Stimulated activated naive CD8-positive, alpha-beta T cell treated with anti-CD3 and anti-CD28 coated beads, Interleukin-15, Interleukin-2, amounts not matched to agents 100 U/mL and 50 U/mL, for 24 hours (primary cell): ENCODE results near the gene FBXL13.
"Not testable (repeated sequence)": the region's sequence is repeated elsewhere in the genome, so short reads cannot be mapped to it uniquely, and the experiment has no call there.

Experiments used
- ATAC-seq: fragments of 150-1000 bp; cut with Tn5 transposase; one replicate; pipeline ENCODE4 v1.10.0; 2021
- DNase-seq: peaks from one replicate; pipeline ENCODE4 v3.0.0; 2021

Gene FBXL13

DNA sequence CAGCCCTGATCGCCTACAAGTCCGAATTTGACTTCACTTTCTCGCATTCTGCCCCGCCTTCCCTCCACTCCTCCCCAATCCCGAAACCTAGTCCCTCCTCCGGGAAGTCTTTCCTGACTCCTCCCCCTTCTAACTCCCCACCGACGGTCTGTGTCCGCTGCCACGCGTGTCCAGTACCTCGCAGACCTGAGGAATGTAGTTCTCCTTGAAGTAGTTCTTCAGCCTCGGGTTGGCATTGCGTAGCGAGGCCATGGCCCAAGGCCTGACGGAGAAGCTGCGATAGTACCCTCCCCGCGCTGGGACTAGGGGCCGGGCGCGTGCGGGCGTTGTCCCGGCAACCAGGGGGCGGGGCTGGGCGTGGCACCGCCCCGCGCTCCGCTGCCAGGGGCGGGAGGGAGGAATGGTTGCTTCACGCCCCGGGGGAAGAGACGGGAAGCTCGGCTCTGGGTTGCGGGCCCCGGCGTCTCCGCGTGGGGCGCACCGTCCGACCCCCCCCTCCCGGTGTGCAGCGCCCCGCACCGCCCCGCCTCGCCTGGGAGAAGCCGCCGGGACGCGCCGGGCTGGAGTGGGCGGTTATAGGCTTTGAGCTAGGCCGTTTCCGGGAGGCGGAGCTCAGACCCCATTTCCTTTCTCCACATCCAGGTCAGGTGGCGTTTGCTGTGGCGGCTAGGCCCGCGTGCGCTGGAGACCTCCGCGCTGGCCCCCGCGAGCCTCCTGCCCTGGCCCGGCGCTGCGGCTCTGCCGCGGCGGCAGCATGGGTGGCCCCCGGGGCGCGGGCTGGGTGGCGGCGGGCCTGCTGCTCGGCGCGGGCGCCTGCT lies at the start of gene FBXL13, which contains the start of gene ARMC10:
TSS of gene FBXL13 (minus strand) at position 278 of the 818 bp plus-strand sequence.
TSS of gene ARMC10 (plus strand) at position 622 of the 818 bp plus-strand sequence. CDS start at position 755, 133 bp downstream.
- DNase-seq (peak; percentile 90), ATAC-seq (peak; percentile 86)

GRCh38 chr7:103123529-103123928 lies 48.9 kb upstream of the FBXL13 start:
- DNase-seq (no peak), ATAC-seq (no peak)

DNA sequence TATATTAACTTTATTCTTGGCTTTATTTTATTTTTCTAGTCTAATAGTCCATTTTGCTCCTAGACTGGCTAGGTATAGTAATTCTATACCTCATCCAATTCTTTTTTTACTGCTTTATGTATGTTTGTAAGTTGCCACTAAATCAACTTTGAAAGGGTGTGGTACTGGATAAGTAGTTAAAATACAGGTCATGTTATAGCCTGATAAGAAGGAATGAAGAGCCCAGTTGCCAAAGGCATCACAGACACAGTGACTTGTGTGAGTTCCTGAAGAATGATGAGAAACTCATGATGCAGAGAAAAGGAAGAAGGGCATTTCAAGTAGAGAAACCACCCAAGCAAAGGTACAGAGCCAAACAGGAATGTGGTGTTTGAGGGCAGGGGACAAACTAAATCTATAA lies 47.0 kb upstream of the FBXL13 start:
- ATAC-seq, result no peak
- DNase-seq, result no peak

DNA sequence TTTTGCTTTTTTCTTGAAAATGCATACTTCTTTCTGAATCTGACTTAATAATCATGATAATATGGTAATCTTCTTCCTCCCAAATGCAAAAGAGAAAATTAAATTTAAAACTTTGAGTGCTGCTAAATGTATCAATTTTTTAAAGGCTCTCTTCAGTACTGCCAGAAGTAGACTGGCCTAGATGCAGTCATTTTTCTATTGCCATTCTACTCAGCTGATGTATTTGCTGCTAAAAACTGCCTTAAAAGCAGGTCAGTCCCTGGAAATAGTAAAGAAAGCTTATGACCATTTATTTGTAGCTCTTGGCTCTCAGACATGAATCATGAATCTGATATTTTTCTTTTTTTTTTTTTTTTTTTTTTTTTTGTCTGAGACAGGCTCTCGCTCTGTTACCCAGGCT lies 45.8 kb upstream of the FBXL13 start:
- ATAC-seq, result no peak
- no peak for DNase-seq

GRCh38 chr7:103119791-103120291 lies 45.2 kb upstream of the FBXL13 start:
- ATAC-seq (no peak), DNase-seq (no peak)

GRCh38 chr7:103117465-103117864 lies 42.9 kb upstream of the FBXL13 start:
- DNase-seq (no peak), ATAC-seq (no peak)

GRCh38 chr7:103116991-103117390 lies 42.4 kb upstream of the FBXL13 start:
- no peak for DNase-seq
- no peak for ATAC-seq

- DNase-seq (no peak), ATAC-seq (no peak)
Measured at GRCh38 chr7:103116511-103116910, 41.9 kb upstream of the FBXL13 start.

- ATAC-seq (no peak), DNase-seq (no peak)
Measured at GRCh38 chr7:103115771-103116170, 41.2 kb upstream of the FBXL13 start.

- DNase-seq (no peak), ATAC-seq (no peak)
Measured at GRCh38 chr7:103114576-103115008, 40.0 kb upstream of the FBXL13 start.

DNA sequence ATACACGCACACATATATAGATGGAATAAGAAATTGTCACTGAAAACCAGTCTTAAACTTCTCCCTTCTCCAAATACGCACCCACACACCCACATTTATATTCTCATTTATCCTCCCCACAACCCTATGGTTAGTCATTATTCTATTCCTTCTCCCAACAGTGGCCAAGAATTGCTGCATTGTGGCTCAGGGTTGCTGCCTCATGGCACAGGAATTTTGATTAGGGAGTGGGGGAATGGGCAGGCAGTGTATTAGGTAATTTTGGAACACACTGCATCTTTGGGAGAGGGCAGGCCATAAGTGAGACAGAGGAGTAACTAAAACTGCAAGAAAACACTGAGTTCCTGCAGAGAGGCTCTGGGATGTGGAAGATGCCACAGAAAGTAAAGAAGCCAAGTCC lies 38.6 kb upstream of the FBXL13 start:
- ATAC-seq (no peak), DNase-seq (no peak)

DNA sequence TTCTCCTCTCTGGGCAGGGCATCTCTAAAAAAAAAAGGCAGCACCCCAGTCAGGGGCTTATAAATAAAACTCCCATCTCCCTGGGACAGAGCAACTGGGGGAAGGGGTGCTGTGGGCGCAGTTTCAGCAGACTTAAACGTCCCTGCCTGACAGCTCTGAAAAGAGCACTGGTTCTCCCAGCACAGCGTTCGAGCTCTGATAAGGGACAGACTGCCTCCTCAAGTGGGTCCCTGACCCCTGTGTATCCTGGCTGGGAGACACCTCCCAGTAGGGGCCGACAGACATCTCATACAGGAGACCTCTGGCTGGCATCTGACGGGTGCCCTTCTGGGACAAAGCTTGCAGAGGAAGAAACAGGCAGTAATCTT lies 32.1 kb upstream of the FBXL13 start:
- ATAC-seq, DNase-seq: not testable (repeated sequence)

- no peak for DNase-seq
- ATAC-seq, result no peak
Measured at GRCh38 chr7:103106005-103106702, 31.6 kb upstream of the FBXL13 start.

DNA sequence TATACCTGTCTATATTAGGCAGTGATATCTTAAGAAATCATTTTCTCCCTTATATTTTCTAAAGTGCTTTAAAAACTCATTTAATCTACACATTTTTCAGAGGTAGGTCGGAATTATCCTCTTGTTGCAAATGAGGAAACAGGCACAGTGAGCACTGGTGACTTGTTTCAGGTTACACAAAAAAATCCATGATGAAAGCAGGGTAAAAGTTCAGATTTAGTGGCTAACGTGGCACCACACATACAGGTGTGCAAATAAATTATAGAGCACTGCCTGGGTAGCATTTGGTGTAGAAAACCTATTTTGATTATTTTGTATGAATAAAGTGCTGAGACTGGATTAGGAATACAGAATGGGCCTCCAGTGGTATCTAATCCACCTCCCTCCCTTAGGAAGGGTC lies 26.9 kb upstream of the FBXL13 start:
- ATAC-seq (no peak), DNase-seq (no peak)

DNA sequence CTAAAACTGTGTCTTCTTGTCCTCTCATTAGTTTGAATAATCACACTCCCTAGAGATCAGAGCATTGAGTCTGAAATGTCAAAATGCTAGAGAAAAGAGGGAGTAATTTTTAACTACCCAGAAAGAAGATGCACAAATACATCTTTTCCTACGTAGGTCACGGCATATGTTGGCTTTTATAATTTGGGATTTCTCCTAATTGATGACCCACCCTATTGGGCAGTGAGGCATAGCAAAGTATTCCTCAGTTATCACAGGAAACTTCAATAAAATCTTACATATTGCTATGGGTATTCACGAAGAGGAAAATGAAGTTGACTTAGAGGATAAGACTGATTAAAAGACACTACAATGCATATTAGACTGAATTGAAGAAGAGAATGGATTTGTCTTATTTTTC lies 25.8 kb upstream of the FBXL13 start:
- DNase-seq (no peak), ATAC-seq (no peak)

DNA sequence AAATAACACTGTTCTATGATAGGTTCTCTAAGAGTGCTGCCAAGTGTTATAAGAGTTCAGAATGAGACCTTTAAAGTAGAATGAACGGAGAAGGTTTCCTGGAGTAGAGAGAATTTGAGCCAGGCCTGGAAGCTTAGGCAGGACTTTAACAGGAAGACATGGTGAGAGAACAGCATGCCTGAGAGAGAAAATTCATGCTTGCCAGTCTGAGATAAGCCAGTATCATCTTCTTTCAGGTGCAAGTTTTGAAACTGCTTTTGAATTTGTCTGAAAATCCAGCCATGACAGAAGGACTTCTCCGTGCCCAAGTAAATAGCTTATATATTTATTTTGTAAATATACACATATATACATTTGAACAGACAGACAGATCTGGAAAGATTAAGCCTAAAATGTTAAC lies 22.4 kb upstream of the FBXL13 start:
- DNase-seq, result no peak
- no peak for ATAC-seq

DNA sequence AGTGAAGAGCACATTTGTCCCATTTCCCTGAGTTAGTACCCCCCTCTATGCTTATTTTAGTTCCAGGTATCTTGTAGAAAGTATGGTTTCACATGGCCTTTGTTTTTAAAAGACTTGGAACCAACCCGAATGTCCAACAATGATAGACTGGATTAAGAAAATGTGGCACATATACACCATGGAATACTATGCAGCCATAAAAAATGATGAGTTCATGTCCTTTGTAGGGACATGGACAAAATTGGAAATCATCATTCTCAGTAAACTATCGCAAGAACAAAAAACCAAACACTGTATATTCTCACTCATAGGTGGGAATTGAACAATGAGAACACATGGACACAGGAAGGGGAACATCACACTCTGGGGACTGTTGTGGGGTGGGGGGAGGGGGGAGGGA lies 21.0 kb upstream of the FBXL13 start:
- ATAC-seq, DNase-seq: not testable (repeated sequence)

GRCh38 chr7:103094102-103094501 lies 19.5 kb upstream of the FBXL13 start:
- no peak for ATAC-seq
- no peak for DNase-seq

GRCh38 chr7:103093429-103093828 lies 18.8 kb upstream of the FBXL13 start:
- DNase-seq (no peak), ATAC-seq (no peak)

DNA sequence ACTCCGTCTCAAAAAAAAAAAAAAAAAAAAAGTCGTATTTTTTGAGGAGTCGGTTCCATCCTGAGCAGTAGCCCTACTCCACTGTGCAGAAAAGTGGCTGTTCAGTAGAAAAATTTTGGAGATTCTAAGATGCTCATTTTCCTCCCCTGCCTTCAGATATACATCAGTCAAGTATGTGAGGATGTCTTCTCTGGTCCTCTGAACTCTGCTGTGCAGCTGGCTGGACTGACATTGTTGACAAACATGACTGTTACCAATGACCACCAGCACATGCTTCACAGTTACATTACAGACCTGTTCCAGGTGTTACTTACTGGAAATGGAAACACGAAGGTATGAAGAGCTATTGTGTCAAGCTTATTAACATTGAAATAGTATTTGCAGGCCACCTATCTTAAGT lies 17.7 kb upstream of the FBXL13 start:
- ATAC-seq, DNase-seq: not testable (repeated sequence)

DNA sequence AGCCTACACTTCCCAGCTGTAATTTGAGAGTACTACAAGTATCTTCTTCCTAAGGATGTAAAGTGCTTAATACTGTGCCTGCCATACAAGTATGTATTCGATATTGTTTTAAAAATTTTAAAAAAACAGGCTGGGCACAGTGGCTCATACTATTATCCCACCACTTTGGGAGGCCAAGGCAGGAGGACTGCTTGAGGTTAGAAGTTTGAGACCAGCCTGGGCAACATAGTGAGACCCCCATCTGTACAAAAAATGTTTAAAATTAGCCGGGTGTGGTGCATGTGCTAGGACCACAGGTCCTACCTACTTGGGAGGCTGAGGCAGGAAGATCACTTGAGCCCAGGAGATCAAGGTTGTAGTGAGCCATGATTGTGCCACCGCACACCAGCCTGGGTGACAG lies 8.6 kb upstream of the FBXL13 start:
- ATAC-seq (no peak), DNase-seq (no peak)

GRCh38 chr7:103082497-103082896 lies 7.9 kb upstream of the FBXL13 start:
- ATAC-seq (no peak), DNase-seq (no peak)

DNA sequence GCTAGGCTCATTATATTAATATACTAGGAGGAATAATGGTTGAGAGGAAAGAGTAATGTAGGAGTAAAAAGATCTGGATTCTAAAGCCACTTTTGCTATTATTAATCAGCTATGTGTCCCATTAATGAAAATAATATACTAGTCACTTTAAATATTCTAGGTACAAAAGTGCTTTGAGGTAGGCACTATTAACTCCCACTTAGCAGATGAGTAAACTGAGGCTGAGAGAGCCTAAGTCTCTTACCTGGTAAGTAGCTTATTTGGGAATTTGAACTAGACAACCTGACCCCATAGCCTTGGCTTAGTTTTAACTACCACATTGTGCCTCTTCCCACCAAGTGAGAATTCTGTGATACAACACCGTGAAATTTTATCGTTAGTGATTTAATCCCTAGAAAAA lies 6.3 kb upstream of the FBXL13 start:
- no peak for DNase-seq
- ATAC-seq, result no peak
